KMS-11 (cell line): ENCODE measurements around the gene SMDT1.
"Not testable (repeated sequence)": the region's sequence is repeated elsewhere in the genome, so short reads cannot be mapped to it uniquely, and the experiment has no call there.

Experiments
- H2AFZ ChIP-seq: fragments of 200-600 bp; sonication (generic); 2 replicates; pipeline ENCODE4 v1.6.1; 2016; ENCODE audit warnings: antibody characterized with exemption, mixed run types, low read depth
- H3K27ac ChIP-seq: fragments of 200-600 bp; sonication (generic); 2 replicates; pipeline ENCODE4 v1.6.1; 2016; ENCODE audit warnings: mild to moderate bottlenecking, mixed run types
- H3K27me3 ChIP-seq: fragments of 200-600 bp; sonication (generic); 2 replicates; pipeline ENCODE4 v1.6.1; 2017; ENCODE audit warnings: mild to moderate bottlenecking, low read depth, mixed run types, moderate library complexity; ENCODE audit not compliant: insufficient read depth
- H3K36me3 ChIP-seq: fragments of 200-600 bp; sonication (generic); 2 replicates; pipeline ENCODE4 v1.6.1; 2017; ENCODE audit warnings: mild to moderate bottlenecking, mixed run types; ENCODE audit not compliant: insufficient read depth
- H3K4me1 ChIP-seq: fragments of 200-600 bp; sonication (generic); 2 replicates; pipeline ENCODE4 v1.6.1; 2016; ENCODE audit warnings: mild to moderate bottlenecking, low read depth, mixed run types; ENCODE audit not compliant: poor library complexity, severe bottlenecking
- H3K4me2 ChIP-seq: fragments of 200-600 bp; sonication (generic); 2 replicates; pipeline ENCODE4 v1.7.0; 2016; ENCODE audit warnings: mild to moderate bottlenecking, mixed run types
- H3K4me3 ChIP-seq: fragments of 200-600 bp; sonication (generic); IDR thresholded peaks from 2 replicates; pipeline ENCODE4 v1.6.1; 2017; ENCODE audit warnings: low read depth, low read length, mixed read lengths; ENCODE audit not compliant: insufficient read depth
- H3K79me2 ChIP-seq: fragments of 200-600 bp; sonication (generic); 2 replicates; pipeline ENCODE4 v1.6.1; 2016; ENCODE audit warnings: low read depth, mixed run types; ENCODE audit not compliant: insufficient read depth
- H3K9ac ChIP-seq: fragments of 200-600 bp; sonication (generic); 2 replicates; pipeline ENCODE4 v1.6.1; 2016; ENCODE audit warnings: mild to moderate bottlenecking, mixed run types
- H4K20me1 ChIP-seq: fragments of 200-600 bp; sonication (generic); 2 replicates; pipeline ENCODE4 v1.6.1; 2016; ENCODE audit warnings: mild to moderate bottlenecking, mixed run types; ENCODE audit not compliant: insufficient read depth
- CTCF ChIP-seq: fragments of 200-600 bp; sonication (generic); conservative IDR thresholded peaks from 2 replicates; pipeline ENCODE4 v1.6.1; 2017; ENCODE audit warnings: low read depth, mild to moderate bottlenecking, antibody characterized with exemption, low read length, moderate library complexity, mixed read lengths

SMDT1 gene

GRCh38 chr22:42091455-42091782 is 11.9 kb downstream of the SMDT1 start:
- Histone ChIP-seq H3K36me3 (no peaks in the 10 kb centered on the region), H3K27me3 (no peaks in the 10 kb centered on the region), H3K4me3 (no peak overlapping the region), H3K4me2 (peak overlapping the region; percentile 53), H3K79me2 (peaks cover 26% of the 10 kb centered on the region), H2AFZ (peak overlapping the region; percentile 89), H4K20me1 (no peaks in the 10 kb centered on the region), H3K9ac (peak overlapping the region; percentile 97; the same call in 1 of the 2 replicates), H3K4me1 (peaks cover 14% of the 10 kb centered on the region), H3K27ac (peak overlapping the region; percentile 95; the same call in 1 of the 2 replicates)
- no peak for TF ChIP-seq CTCF

GRCh38 chr22:42101199-42101598 is 21.7 kb downstream of the SMDT1 start:
- H3K4me3 ChIP-seq, result no peak overlapping the region
- H4K20me1 ChIP-seq, result no peaks in the 10 kb centered on the region
- H3K36me3 ChIP-seq, result no peaks in the 10 kb centered on the region
- TF ChIP-seq CTCF, result no peak
- no peaks in the 10 kb centered on the region for H3K79me2 ChIP-seq
- H3K27ac ChIP-seq, result no peak overlapping the region
- H3K4me2 ChIP-seq, result no peak overlapping the region
- H3K27me3 ChIP-seq, result no peaks in the 10 kb centered on the region
- no peak overlapping the region for H2AFZ ChIP-seq
- H3K4me1 ChIP-seq, result no peaks in the 10 kb centered on the region
- no peak overlapping the region for H3K9ac ChIP-seq

- not testable (repeated sequence) for H3K79me2 ChIP-seq, H3K4me2 ChIP-seq, H3K36me3 ChIP-seq, H3K4me3 ChIP-seq, H3K27me3 ChIP-seq, H3K9ac ChIP-seq, H3K27ac ChIP-seq, H4K20me1 ChIP-seq, H2AFZ ChIP-seq, H3K4me1 ChIP-seq
These were observed 24.9 kb downstream of the SMDT1 start for GRCh38 chr22:42104332-42104860.

- Histone ChIP-seq H3K4me1 (no peaks in the 10 kb centered on the region), H3K27me3 (no peaks in the 10 kb centered on the region), H3K27ac (no peak overlapping the region), H3K79me2 (no peaks in the 10 kb centered on the region), H3K9ac (no peak overlapping the region), H3K4me3 (no peak overlapping the region), H2AFZ (no peak overlapping the region), H4K20me1 (no peaks in the 10 kb centered on the region), H3K36me3 (no peaks in the 10 kb centered on the region), H3K4me2 (no peak overlapping the region)
- no peak for TF ChIP-seq CTCF
These were observed 29.3 kb downstream of the SMDT1 start for GRCh38 chr22:42108848-42109247.

- no peak overlapping the region for H3K4me2 ChIP-seq
These were observed 32.3 kb downstream of the SMDT1 start for GRCh38 chr22:42111798-42112197.

GRCh38 chr22:42112793-42113192 is 33.3 kb downstream of the SMDT1 start:
- H3K27me3 ChIP-seq, H2AFZ ChIP-seq, H3K36me3 ChIP-seq, H4K20me1 ChIP-seq, H3K79me2 ChIP-seq, H3K27ac ChIP-seq, H3K4me3 ChIP-seq, H3K4me1 ChIP-seq, H3K4me2 ChIP-seq, H3K9ac ChIP-seq: not testable (repeated sequence)

More at GRCh38 chr22:42111798-42112197, 32.3 kb downstream of the SMDT1 start:
- H3K9ac ChIP-seq, result no peak overlapping the region
- H3K36me3 ChIP-seq, result no peaks in the 10 kb centered on the region
- H4K20me1 ChIP-seq, result no peaks in the 10 kb centered on the region
- no peak overlapping the region for H2AFZ ChIP-seq
- TF ChIP-seq CTCF, result no peak
- H3K79me2 ChIP-seq, result no peaks in the 10 kb centered on the region
- H3K4me1 ChIP-seq, result no peaks in the 10 kb centered on the region
- no peaks in the 10 kb centered on the region for H3K27me3 ChIP-seq
- H3K4me3 ChIP-seq, result no peak overlapping the region
- no peak overlapping the region for H3K27ac ChIP-seq
